ENCODE results near the gene MUC2.

The MUC2 gene

DNA sequence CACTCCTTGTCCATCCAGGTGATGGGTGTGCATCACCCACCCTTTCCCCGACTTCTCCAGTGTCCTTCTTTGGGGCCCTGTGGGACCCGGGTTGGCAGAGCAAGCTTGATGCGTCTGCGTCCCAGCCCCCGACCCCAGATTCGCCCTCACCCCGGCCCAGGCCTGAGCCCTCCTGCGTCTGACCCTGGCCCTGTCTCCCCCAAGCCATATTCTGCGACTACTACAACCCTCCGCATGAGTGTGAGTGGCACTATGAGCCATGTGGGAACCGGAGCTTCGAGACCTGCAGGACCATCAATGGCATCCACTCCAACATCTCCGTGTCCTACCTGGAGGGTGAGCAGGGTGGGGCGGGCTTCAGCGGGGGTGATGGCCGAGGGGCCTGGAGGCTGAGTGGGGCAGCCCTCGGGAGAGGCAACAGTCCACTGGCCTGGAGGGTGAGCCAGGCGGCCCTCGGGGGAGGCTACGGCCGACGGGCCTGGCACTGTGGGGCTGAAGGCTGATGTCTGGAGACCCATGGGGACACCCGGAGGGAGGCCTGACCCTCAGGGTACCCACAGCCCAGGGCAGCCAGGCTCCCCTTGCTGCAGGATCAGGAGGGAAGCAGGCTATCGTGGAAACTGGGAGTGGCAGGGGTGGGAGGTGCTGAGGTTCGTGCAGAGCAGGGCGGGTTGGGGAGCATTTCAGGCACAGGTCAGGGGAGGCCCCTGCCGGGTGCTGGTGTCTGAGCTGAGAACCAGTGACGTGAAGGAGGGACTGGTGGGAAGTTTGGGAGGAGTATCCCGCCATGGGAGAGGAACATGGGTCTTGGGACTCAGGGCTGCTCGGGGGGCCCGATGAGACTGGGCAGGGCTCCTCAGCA, 15.3 kb downstream of the MUC2 start:
- DNase-seq: no peak

- DNase-seq: no peak
Measured at GRCh38 chr11:1090600-1091331, 16.1 kb downstream of the MUC2 start.

DNA sequence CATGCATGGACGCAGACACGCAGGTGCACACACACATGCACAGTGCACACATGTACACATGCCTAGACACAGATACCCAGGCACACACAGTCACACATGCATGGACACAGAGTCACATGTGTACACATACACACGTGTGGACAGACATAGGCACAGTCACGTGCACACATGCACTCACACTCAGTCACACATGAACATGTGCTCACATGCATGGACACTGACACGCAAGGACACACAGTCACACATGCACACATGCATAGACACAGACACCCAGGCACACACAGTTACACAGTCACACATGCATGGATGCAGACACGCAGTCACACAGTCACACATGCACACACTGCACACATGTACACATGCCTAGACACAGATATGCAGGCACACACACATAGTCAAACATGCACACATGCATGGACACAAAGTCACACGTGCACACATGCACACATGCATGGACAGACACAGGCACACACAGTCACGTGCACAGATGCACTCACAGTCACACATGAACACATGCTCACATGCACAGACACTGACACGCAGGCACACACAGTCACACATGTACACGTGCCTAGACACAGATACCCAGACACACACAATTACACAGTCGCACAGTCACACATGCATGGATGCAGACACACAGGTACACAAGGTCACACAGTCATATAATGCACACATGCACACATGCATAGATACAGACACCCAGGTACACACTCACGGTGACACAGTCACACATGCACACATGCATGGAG, 16.8 kb downstream of the MUC2 start:
- DNase-seq: no peak

GRCh38 chr11:1092145-1092670, 17.5 kb downstream of the MUC2 start:
- DNase-seq: no peak

DNA sequence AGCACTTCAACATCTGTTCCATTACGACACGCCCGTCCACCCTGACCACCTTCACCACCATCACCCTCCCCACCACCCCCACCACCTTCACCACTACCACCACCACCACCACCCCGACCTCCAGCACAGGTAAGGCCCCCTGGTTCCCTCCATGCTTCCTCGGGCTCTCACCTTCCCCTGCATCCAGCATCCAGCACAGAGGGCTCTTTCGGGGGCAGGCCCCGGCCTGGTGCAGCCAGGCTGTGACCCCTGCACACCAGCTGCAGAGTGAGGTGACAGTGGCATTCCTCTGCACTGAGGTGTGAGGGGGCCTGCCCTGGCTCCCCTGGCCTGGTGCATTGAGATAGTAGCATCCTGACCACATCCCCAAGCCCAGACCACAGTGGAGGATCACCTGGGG, 18.2 kb downstream of the MUC2 start:
- no peak for DNase-seq

GRCh38 chr11:1099519-1100355, 25.1 kb downstream of the MUC2 start:
- no peak for DNase-seq

- DNase-seq: no peak
Measured at GRCh38 chr11:1100417-1101245, 26.0 kb downstream of the MUC2 start.

- DNase-seq: no peak
Measured at GRCh38 chr11:1101318-1102089, 26.8 kb downstream of the MUC2 start.

DNA sequence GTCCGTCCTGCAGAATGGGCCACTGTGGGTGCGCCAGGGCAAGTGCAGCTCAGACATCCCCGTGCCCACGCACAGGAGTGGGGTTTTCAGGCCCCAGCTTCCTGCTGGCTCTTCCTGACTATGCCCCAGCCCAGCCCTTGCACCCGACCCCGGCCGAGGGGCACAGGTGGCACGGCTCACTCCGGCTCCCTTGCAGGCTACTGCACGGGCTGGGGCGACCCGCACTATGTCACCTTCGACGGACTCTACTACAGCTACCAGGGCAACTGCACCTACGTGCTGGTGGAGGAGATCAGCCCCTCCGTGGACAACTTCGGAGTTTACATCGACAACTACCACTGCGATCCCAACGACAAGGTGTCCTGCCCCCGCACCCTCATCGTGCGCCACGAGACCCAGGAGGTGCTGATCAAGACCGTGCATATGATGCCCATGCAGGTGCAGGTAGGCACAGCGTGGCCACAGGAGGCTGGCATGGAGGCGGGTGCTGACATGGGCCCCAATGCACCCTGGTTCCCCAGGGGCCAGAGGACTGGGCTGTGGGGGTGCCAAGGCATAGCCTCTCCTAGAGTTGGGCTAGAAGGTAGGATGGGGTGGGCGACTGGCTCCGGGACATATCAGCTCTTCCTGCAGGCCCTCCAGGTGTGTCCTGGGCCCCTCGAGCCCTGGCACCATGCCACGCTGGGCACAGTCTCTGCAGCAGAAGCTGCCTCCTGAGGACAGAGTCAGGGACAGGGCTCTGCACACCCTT, 27.7 kb downstream of the MUC2 start:
- DNase-seq: no peak

DNA sequence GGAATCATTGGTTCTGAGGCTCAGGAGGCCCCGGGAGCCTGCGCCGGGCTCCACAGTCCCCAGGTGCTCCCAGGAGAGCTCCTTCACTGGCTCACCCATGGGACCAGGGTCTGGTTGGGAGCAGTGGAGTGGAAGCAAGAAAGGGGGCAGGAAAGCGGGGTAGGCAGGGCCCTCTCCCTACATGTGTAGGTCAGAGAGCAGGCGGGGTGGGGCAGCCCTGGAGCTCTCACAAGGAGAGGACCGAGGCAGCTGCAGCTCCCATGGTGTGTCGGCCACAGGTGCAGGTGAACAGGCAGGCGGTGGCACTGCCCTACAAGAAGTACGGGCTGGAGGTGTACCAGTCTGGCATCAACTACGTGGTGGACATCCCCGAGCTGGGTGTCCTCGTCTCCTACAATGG, 28.3 kb downstream of the MUC2 start:
- no peak for DNase-seq

DNA sequence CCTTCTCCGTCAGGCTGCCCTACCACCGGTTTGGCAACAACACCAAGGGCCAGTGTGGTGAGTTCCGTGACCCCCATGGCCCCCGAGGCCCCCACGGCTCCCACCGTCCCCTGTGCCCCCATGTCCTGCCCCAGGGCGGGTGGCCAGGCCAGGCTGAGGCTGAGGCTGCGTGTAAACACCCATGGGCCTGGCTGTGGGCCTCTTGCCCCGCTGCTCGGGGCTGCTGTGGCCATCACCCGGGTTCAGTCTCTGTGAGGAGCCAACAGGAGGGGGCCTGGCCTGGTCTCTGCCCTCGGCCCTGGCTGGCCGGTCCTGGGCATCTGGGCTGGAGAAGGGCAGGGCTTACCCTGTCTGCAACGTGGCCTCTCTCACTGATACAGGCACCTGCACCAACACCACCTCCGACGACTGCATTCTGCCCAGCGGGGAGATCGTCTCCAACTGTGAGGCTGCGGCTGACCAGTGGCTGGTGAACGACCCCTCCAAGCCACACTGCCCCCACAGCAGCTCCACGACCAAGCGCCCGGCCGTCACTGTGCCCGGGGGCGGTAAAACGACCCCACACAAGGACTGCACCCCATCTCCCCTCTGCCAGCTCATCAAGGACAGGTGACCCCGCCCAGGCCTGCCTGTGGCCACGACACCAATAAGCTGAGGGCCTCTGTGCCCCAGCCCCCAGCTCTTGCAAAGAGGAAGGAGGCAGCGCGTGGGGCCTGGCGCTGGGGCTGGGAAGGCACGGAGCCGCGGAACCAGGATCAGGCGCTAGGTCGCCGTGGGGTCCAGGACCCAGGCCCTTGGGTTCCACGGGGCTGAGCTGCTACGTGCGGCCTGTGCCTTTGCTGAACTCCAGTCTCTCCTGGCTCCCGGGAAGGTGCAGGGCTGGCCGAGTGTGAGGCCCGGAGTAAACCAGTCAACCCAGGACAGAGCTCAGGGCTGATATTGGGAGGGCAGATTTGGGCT, 29.0 kb downstream of the MUC2 start:
- no peak for DNase-seq

GRCh38 chr11:1104411-1105182, 29.9 kb downstream of the MUC2 start:
- no peak for DNase-seq

DNA sequence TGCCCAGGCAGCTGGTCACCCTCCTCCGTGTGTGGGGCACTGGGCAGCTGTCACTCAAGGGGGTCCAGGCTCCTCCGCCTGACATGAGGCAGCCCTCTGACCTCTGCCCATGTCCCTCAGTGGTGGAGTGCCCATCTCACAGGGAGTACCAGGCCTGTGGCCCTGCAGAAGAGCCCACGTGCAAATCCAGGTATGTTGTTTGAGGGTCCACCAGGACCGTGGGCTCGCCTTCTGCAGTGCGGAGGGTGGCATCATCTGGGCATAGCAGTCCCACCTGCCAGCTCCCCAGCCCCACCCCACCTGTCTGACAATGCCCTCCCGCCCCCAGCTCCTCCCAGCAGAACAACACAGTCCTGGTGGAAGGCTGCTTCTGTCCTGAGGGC, 30.5 kb downstream of the MUC2 start:
- no peak for DNase-seq

GRCh38 chr11:1106387-1106786, 31.7 kb downstream of the MUC2 start:
- DNase-seq: no peak

- DNase-seq: no peak
Measured at GRCh38 chr11:1107316-1108245, 32.9 kb downstream of the MUC2 start.

DNA sequence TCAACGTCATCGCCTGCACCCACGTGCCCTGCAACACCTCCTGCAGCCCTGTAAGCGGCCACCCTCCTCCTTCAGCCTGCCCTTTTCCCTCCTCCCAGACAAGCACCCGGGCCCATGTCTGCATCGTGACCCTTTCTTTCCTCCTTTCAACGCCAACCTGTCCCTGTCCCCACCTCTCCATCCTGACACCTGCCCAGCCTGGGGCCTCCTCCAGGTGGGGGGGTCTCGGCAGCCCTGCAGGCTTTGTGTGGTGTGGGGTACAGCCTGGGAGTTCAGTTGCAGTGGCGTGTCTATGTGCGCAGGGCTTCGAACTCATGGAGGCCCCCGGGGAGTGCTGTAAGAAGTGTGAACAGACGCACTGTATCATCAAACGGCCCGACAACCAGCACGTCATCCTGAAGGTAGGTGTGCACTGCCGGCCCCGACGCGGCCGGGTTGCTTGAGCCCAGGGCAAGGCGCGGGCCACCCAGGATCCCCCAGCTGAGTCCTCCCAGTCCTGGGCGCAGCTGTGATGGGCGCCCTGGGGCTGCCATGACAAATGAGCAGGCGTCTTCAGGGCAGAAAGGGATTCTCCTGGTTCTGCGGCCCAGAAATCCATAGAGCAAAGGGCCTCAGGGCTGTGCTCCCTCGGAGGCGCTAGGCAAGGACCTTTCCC, 33.7 kb downstream of the MUC2 start:
- no peak for DNase-seq

All from stimulated activated CD4-positive, alpha-beta T cell treated with anti-CD3 and anti-CD28 coated beads, Interleukin-15, amount 100 ng/mL, for 24 hours (primary cell).